ENCODE data around the gene LIN28A. TPM values are rescaled to one million over a fixed set of nuclear protein-coding genes. Genes with fewer than 3 reads are reported as not detected.

The LIN28A gene
- total RNA-seq, 1 experiment from 2014 or later = 1,289 TPM

DNA sequence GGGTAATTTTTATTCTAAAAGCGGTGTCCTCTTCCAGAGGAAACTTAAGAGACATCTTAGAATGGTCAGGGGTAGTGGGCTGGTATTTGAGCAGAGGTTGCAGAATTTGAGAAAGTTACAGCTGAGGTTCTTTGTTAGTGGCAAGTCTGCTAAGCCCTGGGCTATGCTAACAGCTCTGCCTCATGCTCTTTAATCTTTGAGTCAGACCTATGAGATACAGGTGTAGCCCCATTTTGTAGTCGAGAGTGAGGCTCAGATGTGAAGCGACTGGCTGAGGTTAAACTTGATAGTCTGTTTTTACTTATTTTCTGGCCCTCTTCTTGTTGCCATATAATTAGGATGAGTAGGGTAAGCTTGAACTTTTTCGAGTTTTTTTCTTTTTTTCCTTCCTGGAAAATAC is 66.3 kb downstream of the LIN28A start:
- no peaks in the 10 kb centered on the region for H3K9me3 ChIP-seq (ENCODE audit: control insufficient read depth, low read depth, low read length)
- H2AFZ ChIP-seq (ENCODE audit: low read length) = no peak overlapping the region
- no peaks in the 10 kb centered on the region; the same call in 1 of the 2 replicates for H3K27me3 Mint-ChIP-seq (ENCODE audit: low read depth)
- H3K27ac Mint-ChIP-seq = peak overlapping the region in 1 of 3 experiments; percentile 84; a peak in 2 of 7 replicates
- H3K23ac ChIP-seq (ENCODE audit: insufficient read length, low read depth, low read length) = no peak overlapping the region
- H3K14ac ChIP-seq (ENCODE audit: insufficient read depth, low read length) = no peak overlapping the region
- H2BK5ac ChIP-seq (ENCODE audit: insufficient read length, low read length) = no peak overlapping the region
- DNase-seq = no peak
- H3K4me1 ChIP-seq (ENCODE audit: insufficient read depth, low read length) = no peaks in the 10 kb centered on the region; the same call in 1 of the 2 replicates
- H2AK5ac ChIP-seq (ENCODE audit: insufficient read length, low read length) = no peak overlapping the region
- no peaks in the 10 kb centered on the region for H4K20me1 ChIP-seq (ENCODE audit: control insufficient read depth, insufficient read depth, insufficient read length)
- no peak overlapping the region for H3K56ac ChIP-seq (ENCODE audit: insufficient read length, low read depth, low read length)
- no CpG with 5 or more reads among the region's 4 CpGs for WGBS (ENCODE audit: extremely low coverage, insufficient read length, low lambda C conversion rate)
- no peak overlapping the region for H2BK20ac ChIP-seq (ENCODE audit: low read depth, low read length, poor library complexity, severe bottlenecking)
- no peak overlapping the region for H3K27ac ChIP-seq (ENCODE audit: insufficient read length, low read depth, low read length)
- no peaks in the 10 kb centered on the region for H3K9me3 Mint-ChIP-seq
- no peak overlapping the region for H3K9ac ChIP-seq (ENCODE audit: extremely low read depth, insufficient read length, low read length)
- H3K36me3 Mint-ChIP-seq (ENCODE audit: insufficient read depth in 1 of 3, low read depth in 3 of 3) = peaks cover 41 to 58% (median 53%) of the 10 kb centered on the region in 3 experiments; a peak in 6 of 7 replicates
- H2BK120ac ChIP-seq (ENCODE audit: low read depth, low read length, poor library complexity, severe bottlenecking) = no peak overlapping the region
- no peak overlapping the region for H3T11ph ChIP-seq (ENCODE audit: low read length)
- H3K27me3 ChIP-seq (ENCODE audit: insufficient read depth, low read length) = no peaks in the 10 kb centered on the region
- H3K4me2 ChIP-seq (ENCODE audit: insufficient read depth, insufficient read length, low read length) = no peak overlapping the region
- no peak overlapping the region for H4K91ac ChIP-seq (ENCODE audit: insufficient read length, low read depth, low read length)
- H3K79me1 ChIP-seq (ENCODE audit: insufficient read depth, low read depth, low read length, poor library complexity, severe bottlenecking) = no peaks in the 10 kb centered on the region
- H4K8ac ChIP-seq (replicated peaks; ENCODE audit: insufficient read length, low read depth, low read length) = no peak overlapping the region
- H4K5ac ChIP-seq (ENCODE audit: insufficient read length, low read depth, low read length) = no peak overlapping the region
- H3K79me2 ChIP-seq (ENCODE audit: insufficient read depth, low read length) = peaks cover 4% of the 10 kb centered on the region; the same call in 1 of the 2 replicates
- H2BK15ac ChIP-seq (ENCODE audit: low read depth, low read length) = no peak overlapping the region
- peaks cover 1% of the 10 kb centered on the region for H3K23me2 ChIP-seq (ENCODE audit: insufficient read length, low read depth, low read length, poor library complexity, severe bottlenecking)
- H2BK12ac ChIP-seq (ENCODE audit: insufficient read length, low read depth, low read length) = no peak overlapping the region
- H3K4me3 Mint-ChIP-seq = no peak overlapping the region
- peaks cover 6 to 19% of the 10 kb centered on the region in 2 experiments; a peak in 3 of 4 replicates for H3K4me1 Mint-ChIP-seq
- TF ChIP-seq, protein P1, sequence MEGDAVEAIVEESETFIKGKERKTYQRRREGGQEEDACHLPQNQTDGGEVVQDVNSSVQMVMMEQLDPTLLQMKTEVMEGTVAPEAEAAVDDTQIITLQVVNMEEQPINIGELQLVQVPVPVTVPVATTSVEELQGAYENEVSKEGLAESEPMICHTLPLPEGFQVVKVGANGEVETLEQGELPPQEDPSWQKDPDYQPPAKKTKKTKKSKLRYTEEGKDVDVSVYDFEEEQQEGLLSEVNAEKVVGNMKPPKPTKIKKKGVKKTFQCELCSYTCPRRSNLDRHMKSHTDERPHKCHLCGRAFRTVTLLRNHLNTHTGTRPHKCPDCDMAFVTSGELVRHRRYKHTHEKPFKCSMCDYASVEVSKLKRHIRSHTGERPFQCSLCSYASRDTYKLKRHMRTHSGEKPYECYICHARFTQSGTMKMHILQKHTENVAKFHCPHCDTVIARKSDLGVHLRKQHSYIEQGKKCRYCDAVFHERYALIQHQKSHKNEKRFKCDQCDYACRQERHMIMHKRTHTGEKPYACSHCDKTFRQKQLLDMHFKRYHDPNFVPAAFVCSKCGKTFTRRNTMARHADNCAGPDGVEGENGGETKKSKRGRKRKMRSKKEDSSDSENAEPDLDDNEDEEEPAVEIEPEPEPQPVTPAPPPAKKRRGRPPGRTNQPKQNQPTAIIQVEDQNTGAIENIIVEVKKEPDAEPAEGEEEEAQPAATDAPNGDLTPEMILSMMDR (conservative IDR thresholded peaks at IDR 0.05) = no peak
- H3K18ac ChIP-seq (ENCODE audit: insufficient read length, low read depth, low read length) = no peak overlapping the region
- no peak overlapping the region for H3K4ac ChIP-seq (ENCODE audit: low read depth, low read length)
